ENCODE measurements around the gene RBM10.

The RBM10 gene

DNA sequence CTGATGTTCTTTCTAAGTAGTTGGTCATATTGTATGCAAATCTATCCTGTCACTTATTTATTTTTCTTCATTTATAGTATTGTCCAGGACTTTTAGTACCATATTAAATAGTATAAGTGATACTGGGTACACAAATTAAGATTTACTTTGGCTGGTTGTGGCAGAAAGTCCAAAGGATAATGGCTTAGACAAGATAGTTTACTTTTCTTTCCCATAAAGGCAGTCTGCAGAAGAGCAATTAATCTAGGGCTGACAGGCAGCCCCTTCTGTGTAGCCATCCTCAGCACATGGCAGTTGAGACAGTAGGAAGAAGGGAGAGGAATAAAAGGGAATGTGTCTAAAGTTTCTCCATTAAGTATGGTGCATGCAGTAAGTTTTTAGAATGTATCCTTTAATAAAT is 6.4 kb downstream of the RBM10 start:
- DNase-seq = no peak

DNA sequence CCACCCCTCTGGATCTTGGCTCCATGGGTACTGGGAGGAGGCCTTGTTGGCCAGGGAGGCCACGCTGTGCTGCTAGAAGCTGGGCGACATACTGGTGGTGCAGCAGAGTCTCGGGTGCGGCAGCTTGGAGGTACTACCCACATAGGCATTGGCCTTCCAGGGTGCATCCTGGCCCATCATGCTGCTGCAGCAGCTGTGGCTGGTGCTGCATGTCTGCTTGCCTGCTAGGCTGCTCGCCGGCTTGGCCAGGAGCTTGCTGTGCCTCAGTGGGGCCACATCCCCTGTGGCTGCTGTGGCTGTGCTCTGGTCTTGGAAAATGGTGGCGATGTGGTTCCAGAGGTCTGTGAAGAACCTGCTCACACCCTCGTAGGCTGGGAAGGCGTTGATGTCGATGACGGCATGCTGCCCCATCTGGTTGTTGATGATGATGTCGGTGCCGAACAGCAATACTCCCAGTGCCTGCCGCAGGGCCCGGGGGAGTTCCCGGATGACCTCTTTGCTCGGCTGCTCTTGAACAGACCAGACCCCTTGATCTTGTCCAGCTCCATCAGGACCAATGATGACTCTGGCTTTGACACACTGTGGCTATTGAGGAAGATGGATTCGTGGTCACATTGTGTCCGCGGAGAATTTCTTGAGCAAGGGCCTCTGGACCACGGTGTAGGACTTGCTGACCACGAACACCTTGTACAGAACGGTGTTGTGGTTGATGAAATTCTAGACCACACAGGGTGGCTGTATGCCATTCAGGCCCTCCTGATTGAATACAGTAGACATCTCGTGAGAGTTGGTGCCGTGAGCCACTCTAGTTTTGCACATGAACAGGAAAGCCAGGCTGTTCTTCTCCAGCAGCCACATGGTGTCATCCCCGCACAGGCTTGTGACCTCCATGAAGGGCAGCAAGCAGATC is 11.8 kb downstream of the RBM10 start:
- no peak for DNase-seq

DNA sequence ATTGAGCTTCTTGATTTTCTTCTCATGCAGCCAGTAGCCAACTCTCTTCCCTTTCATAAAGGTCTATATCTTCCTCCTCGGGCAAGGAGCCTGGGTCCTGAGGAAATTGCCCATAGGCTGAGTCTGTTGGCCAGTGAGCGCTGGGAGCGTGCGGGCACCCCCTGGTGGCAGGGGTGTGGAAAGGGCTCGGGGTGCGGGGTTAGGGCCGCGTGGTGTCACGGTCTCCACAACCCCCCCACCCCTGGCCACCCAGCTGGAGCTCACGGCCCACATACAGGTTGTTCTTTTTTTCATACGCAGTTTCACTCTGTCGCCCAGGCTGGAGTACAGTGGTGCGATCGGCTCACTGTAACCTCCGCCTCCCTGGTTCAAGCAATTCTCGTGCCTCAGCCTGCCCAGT is 13.1 kb downstream of the RBM10 start:
- no peak for DNase-seq

DNA sequence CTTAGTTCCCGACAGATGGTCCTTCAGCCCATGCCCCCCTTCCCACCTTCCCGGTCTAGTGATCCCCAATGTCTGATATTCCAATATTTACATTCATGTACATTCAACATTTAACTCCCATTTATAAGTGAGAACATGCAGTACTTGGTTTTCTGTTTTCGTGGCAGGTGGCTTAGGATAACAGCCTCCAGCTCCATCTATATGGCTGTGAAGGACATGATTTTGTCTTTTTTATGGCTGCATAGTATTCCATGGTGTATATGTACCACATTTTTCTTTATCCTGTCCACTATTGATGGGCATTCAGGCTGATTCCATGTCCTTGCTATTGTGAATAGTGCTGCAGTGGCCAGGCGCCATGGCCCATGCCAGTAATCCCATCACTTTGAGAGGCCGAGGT is 13.8 kb downstream of the RBM10 start:
- no peak for DNase-seq

DNA sequence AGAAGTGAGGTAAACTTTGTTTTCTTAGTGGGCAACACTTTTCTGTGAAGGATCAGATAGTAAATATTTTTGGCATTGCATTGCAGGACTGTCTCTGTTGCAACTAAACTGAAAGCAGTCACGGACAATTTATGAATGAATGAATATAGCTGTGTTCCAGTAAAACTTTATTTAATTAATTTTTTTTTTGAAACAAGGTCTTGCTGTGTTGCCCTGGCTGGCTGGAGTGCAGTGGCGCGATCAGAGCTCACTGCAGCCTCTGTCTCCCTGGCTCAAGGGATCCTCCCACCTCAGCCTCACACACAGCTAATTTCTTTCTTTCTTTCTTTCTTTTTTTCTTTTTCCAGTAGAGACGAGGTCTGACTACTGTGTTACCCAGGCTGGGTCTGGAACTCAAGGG is 15.8 kb downstream of the RBM10 start:
- DNase-seq = no peak

DNA sequence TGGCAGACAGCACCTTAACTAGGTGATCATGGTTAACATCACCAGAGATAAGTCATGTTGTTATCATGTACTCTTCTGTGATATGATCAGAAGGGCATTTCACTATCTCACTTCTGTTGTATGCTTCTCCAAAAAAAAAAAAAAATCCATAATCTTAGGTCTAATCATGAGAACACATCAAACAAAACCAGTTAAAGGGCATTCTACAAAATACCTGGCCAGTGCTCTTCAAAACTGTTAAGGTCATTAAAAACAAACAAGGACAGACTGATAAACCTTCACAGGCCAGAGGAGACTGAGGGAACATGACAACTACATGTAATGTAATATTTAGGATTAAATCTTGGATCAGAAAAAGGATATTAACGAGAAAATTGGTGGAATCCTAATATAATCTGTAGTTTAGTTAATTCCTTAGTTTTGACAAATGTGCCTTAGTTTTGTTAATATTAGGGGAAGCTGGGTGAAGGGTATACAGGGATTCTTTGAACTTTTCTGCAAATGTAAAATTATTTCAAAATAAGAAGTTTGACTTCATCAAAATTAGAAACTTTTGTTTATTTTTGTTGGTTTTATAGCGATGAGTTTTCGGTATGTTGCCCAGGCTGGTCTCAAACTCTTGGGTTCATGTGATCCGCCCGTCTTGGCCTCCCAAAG is 18.0 kb downstream of the RBM10 start:
- no peak for DNase-seq

DNA sequence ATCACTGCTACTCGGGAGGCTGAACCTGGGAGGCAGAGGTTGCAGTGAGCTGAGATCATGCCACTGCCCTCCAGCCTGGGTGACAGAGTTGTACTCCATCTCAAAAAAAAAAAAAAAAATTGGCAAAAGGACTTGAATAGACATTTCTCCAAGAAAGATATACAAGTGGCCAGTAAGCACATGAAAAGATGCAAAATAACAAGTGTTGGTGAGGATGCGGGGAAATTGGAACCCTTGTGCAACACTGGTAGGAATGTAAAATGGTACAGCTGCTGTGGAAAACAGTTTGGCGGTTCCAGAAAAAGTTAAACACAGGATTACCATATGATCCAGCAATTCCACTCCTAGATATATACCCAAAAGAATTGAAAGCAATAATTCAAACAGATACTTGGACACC is 19.4 kb downstream of the RBM10 start:
- DNase-seq = no peak

DNA sequence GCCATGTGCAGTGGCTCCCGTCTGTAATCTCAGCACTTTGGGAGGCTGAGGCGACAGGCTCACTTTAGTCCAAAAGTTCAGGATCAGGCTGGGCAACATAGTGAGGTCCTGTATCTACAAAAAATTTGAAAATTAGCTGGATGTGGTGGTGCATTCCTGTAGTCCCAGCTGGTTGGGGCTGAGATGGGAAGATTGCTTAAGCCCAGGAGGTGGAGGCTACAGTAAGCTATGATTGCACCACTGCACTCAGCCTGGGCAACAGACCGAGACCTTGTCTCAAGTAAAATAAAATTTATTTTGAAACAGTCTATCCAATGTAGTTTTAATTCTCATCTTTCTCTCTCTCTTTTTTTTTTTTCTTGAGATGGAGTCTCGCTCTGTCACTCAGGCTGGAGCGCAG is 21.1 kb downstream of the RBM10 start:
- DNase-seq = no peak

DNA sequence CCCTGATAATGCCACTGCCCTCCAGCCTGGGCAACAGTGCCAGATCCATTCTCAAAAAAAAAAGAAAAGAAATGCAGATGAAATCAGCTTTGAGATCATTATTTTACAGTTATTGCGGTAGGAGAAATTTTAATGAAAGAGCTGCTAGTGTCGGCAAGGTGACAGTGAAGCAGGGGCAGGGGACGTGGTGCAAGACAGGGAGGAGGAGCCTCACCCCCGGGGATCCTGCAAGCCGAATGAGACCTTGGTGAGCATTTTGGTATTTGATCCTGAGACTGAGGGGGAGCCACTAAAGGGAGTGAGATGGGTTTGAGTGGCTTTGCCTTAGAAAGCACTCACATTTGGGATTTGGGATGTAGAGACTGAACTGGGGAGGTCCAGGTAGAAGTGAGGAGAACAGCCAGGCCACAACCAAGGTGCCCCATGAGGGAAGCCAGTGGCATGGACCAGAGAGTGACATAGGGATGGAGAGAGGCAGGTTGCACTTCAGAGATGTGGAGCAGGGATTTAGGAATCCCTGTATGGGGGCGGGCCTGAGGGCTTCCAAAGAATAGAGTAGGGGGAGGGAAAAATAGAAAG is 23.6 kb downstream of the RBM10 start:
- DNase-seq = no peak

DNA sequence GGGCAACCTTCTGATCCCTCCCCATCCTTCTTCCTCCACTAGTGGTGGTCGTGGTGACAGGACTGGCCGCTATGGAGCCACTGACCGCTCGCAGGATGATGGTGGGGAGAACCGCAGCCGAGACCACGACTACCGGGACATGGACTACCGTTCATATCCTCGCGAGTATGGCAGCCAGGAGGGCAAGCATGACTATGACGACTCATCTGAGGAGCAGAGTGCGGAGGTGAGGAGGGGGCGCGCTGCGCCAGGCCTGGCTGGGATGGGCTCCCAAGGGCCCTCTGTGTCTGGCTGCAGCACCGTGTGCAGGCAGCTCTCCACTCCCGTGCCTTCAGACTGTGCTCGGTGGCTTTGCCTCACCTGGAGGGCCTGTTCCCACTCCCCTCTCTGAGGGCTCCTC is 24.3 kb downstream of the RBM10 start:
- DNase-seq = no peak

DNA sequence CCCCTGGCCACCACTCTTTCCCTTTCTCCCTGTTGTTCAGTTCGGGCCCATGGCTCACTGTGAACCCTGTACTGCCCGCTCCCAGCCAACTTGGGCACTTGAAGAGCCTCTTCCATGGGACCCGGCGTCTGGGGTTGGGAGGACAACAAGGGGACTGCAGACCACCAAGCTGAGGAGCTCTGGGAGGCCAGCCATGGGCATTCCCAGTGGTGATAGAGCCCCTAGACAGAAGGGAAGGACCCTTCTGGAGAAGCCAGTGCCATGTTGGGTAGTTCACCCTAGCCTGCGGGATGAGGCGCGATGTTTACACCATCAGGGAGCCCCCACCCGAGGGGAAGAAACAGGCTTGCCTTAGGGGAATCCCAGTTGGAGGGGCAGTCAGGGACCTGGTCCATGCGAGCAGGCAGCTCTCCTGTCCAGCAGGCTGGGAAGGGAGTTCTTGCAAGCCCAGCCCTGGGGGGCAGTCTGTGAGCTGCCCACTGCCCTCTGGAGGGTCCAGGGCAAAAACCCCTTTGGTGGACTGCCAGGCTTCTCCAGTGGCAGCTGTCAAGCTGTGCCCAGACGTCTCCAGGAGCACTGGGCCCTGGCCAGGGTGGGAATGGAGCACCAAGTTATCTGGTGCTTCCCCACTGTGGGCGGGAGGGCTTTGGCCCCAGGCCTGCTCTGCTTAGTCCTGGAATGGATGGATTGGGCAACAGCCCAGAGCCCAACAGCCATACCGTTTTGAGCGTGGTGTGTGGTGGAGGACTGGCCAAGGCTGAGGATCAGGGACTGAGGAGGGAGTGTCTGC is 24.9 kb downstream of the RBM10 start:
- no peak for DNase-seq

DNA sequence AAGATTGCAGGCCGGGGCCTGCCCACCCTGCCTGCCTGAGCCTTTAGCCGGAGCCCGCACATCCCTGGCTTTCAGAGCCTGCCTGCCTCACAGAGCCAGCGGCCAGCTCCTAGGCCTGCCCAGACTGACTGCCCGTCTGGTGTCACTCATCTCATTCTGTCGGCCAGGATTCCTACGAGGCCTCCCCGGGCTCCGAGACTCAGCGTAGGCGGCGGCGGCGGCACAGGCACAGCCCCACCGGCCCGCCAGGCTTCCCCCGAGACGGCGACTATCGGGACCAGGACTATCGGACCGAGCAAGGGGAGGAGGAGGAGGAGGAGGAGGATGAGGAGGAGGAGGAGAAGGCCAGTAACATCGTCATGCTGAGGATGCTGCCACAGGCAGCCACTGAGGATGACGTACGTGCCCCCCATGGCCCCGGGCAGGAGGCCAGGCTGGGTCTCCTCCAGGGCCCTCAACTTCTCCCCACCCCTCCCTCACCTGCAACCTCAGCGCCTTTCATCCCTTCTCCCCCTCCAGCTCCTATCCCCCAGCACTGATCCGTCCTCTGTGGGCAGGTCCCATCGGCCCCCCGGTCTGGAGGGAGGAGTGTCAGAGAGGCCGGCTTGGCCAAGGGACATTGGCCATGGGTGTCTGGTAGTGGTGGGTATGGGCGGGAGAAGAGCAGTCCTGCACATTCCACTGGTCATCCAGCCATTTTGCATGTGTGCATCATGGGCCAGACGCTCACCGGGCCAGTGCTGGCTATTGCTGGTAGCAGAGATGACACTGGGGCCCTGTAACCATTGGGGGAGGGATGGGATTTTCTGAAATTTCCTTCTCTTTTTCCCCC is 26.1 kb downstream of the RBM10 start:
- no peak for DNase-seq

DNA sequence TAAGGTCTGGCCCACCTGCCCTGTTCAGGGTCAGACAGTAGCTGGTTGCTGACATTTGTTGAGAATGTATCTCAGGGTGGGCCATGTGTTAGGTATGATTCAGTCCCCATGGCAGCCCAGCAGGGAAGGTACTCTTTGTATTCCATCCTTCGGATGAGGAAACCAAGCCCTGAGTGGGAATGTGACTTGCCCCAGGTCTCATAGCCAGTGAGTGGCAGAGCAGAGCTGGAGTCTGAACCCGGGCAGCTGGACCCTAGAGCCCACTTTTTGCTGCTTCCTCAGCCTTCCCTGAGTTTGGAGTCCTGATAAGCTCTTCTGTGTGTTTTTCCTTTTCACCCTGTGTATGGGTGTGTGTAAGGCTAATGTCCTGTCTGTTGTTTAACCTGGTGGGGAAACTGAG is 27.0 kb downstream of the RBM10 start:
- DNase-seq = no peak

DNA sequence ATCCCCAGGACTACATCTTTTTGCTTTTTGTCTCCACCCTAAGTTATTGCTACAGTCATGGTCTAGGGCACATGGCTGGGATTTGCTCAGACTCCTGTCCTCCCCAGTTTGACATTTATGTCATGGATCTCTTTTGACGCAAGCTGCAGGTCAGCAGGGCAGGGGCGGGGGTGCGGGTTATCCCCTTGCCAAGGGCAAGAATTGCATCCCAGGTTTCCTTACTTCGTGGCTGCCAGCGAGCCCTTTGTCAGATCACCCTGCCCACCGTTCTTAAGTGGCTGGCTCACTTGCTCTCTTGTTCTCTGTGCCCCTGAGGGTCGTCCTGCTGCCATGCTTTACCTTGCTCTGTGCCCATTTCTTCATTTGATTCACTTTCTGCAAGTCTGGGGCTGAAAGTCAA is 27.5 kb downstream of the RBM10 start:
- DNase-seq = no peak

DNA sequence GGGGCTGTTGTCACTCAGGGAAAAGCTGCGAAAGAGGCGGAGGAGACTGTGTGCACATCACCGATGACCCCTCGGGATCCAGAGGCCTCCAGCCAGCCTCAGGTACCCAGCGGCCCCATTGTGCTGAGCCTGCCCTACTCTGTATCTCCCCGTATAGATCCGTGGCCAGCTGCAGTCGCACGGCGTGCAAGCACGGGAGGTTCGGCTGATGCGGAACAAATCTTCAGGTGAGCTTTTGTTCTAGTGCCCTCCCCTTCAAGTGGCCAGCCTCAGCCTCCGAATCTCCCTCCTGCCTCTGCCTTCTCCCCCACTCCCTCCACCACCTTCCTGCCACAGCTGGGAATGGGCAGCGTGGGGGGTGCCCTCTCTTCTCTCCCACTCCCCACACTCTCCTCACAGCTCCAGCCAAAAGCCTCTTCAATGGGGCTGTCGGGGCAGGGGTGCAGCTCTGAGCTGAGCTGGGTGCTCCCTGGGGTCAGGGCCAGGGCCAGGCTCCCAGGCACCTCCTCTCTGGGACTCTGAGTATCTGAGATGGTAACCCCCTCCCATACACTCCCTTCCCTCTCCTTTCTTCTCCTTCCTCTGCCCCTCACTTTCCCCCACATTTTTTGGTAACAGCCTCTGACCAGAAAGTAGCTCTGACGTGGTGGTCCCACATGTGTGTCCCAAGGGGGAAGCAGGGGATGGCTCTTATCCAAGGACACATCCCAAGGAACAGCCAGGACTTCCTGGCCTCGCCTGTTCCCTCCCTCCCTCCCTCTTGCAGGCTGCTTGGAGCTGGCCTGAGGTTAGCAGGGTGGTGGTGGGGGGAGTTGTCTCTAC is 28.2 kb downstream of the RBM10 start:
- no peak for DNase-seq

DNA sequence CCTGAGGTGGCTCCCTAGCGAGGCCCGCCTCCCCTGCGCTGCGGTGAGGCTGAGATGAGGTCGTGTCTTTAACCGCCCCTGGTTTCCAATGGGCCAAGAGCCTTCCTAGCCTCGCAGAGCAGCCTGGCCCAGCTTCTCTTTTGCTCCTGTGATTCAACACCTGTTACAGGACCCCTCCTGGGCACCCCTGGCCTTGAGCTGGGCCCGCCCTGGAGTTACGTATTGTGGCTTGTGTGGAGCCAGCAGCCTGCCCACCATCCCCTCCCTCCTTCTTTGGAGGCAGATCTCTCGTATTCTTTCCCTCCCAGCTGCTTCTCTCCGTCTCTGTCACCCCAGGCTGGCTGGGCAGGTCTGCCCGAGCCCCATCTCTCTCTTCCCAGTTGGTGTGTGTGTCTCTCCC is 29.4 kb downstream of the RBM10 start:
- no peak for DNase-seq

DNA sequence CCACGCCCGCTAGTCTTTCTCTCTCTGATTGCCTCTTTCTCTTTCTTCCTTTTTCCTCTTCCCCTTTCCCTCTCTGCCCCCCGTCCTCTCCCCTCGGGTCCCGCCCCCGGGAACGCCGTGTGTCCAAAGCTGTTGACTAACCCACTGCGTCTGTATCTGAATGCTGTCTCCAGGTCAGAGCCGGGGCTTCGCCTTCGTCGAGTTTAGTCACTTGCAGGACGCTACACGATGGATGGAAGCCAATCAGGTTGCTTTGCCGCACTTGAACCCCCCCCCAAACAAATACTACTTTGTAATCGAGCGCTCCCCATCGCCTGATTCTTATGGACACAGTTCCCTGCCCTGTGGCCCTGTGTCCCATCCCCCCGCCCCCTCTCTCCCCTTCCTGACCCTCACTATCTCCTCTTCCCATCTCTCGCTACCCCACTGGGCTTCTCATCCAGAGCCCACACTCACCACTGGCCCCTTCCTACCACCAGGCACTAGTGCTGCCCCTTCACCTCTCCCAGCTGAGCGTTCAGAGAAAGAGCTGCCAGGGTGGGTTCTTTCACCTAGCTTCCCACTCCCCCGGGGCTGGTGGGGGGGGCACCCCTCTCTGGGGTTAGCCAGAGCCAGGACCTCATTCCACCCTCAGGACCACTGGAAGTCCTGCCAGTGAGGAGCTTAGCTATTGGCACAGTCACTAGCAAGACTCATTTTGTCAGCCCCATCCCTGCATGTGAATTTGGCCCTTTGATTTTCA is 30.0 kb downstream of the RBM10 start:
- no peak for DNase-seq

DNA sequence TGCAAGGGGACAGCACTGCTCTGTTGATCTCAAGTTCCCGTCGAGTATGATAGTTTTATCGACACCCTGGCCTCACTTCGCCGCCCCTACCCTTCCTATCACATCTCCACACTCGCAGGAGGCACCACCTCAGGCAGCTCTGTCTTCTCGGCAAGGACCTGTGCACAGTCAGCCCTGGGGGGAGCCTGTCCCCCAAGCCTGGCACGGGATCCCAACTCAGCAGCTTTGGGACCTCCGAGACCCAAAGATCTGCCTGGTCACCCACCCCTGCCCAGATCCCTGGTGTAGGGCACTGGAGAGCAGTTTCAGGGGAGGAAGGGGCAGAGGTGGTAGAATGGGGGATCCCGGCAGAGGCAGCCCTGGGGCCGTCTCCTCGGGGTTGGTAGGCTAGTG is 30.6 kb downstream of the RBM10 start:
- no peak for DNase-seq

DNA sequence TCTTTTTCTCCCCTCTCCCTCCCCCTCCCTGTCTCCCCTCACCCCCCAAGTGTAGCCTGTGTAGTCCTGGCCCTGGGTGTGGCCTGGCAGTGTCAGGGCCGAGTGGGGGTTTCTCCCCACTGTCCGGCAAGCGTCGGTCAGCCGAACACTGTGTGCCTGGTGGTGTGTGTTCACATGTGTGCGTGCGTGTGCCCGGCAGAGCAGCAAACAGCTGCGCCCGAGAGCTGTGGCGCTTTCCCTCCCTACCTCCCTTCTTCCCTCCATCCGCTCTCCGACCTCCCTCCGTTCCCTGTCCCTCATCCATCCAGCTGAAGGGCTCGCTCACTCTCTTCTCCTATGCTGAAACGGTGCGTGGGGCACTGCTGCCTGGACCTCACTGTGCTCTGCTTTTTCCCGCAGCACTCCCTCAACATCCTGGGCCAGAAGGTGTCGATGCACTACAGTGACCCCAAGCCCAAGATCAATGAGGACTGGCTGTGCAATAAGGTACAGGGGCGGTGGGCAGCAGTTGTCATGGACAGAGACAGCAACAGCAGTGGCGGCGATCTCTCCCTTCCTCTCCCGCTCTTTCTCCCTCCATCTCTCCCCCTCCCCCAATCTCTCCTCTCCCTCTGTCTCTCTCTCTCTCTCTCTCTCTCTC is 31.2 kb downstream of the RBM10 start:
- no peak for DNase-seq

DNA sequence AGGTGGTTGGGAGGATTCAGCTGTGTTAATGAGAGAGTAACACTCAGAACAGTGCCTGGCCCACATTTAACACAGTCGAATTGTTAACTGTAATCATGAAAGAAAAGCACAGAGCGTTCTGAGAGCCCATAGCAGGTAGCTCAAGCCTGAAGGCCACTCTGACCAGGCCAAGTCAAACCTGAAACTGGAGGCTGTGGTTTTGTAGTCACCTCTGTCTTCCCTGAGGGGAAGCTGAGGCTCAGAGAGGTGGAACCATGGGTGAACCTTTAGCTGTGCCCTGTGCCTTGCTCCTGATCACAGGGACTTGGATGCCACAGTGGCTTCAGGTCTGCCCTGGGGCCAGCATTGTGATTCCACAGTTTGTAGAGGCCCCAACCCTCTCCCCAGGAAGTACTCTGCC is 32.1 kb downstream of the RBM10 start:
- DNase-seq = no peak
